ENCODE results near the gene BTBD18. TPM values are rescaled to one million over a fixed set of nuclear protein-coding genes. Genes with fewer than 3 reads are reported as not detected.
A peak's percentile ranks its signal among the peaks of the same experiment; 100 is the strongest.

BTBD18 gene
- total RNA-seq, 1 experiment from 2014 or later: not detected

GRCh38 chr11:57785072-57785471 is 33.5 kb upstream of the BTBD18 start:
- Histone ChIP-seq H3K4me3 (ENCODE audit: insufficient read depth, low read depth, low read length) (no peak overlapping the region), H3K27me3 (ENCODE audit: control insufficient read depth, insufficient read depth, low read length) (no peaks in the 10 kb centered on the region), H3K36me3 (replicated peaks; ENCODE audit: control insufficient read depth, insufficient read depth, low read length) (no peaks in the 10 kb centered on the region)
- no peak for DNase-seq

DNA sequence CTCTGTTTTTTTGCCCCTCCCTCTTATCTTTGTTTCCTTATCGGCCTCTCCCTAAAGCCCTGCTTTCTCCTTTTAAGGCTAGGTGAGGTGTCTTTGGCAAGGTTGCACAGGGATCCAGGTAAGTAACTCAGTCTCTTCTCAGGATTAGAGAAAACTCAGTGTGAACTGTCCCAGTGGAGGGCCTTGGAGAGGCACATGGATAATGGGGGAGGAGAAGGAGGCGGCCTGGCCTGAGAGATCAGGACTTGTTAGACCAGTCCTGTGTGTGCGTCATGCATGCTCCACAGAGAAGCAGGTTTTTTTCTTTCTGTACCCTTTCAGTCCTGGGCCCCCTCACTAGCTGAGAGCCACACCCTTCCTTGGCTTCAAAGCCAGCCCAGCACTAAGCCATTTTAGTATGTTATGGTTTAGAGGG is 29.9 kb upstream of the BTBD18 start:
- H3K4me3 ChIP-seq (ENCODE audit: insufficient read depth, low read depth, low read length): no peak overlapping the region
- no peaks in the 10 kb centered on the region for H3K36me3 ChIP-seq (replicated peaks; ENCODE audit: control insufficient read depth, insufficient read depth, low read length)
- no peaks in the 10 kb centered on the region for H3K27me3 ChIP-seq (ENCODE audit: control insufficient read depth, insufficient read depth, low read length)
- peak; percentile 64 for DNase-seq

DNA sequence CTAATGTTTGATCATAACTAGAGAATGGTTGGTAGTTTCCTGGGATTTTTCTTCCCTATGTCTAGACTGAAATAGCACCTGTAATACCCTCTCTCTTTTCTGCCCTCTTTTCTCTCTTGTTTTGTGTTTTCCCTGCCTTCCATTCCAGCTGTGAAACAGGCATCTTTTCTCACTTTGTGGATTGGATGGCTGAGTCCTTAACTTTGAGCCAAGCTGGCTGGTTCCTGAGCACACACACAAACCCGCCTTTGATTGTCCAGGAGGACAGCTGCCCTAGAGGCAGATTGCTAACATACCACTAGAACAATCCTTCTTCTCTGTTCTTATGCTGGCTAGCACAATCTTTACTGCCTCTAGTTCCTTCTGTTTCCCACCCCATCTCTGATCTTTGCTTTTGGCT is 27.7 kb upstream of the BTBD18 start:
- no peak for DNase-seq
- Histone ChIP-seq H3K4me3 (ENCODE audit: insufficient read depth, low read depth, low read length) (no peak overlapping the region), H3K36me3 (replicated peaks; ENCODE audit: control insufficient read depth, insufficient read depth, low read length) (no peaks in the 10 kb centered on the region), H3K27me3 (ENCODE audit: control insufficient read depth, insufficient read depth, low read length) (no peaks in the 10 kb centered on the region)

DNA sequence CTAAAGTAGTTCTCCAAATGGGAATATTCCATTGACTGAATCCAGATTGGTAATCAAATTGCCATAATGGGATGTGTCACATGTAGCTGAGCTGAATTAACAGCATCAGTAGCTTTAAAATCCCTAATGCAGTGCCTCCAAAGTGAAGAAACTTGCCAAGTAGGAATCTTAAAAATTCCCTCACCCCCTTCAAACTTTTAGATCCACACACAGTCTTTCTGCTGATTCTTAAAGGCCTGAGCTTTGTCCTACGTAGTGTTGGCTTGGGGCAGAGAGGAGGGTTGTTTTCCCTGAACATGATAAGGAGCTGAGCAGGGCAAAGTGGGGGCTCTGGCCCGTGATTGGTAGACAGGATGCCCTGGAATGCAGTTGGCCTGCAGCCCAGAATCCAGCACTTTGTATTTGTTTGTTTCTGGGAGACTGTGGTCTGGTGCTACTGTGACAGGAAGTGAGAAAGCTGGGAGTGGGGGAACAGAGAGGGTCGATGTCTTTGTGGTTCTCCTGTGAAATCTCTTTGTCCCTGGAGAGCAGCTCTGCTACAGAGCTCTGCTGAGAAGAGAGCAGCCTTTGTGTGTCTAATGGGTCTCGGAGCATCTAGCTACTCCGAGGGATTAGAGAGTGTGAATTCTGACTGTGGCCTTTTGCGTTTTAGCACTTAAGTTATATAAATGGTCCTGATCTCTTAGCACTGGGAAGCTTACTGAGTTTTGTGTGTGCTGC is 26.9 kb upstream of the BTBD18 start:
- H3K36me3 ChIP-seq (replicated peaks; ENCODE audit: control insufficient read depth, insufficient read depth, low read length): no peaks in the 10 kb centered on the region
- H3K4me3 ChIP-seq (ENCODE audit: insufficient read depth, low read depth, low read length): no peak overlapping the region
- DNase-seq: peak; percentile 55
- no peaks in the 10 kb centered on the region for H3K27me3 ChIP-seq (ENCODE audit: control insufficient read depth, insufficient read depth, low read length)

DNA sequence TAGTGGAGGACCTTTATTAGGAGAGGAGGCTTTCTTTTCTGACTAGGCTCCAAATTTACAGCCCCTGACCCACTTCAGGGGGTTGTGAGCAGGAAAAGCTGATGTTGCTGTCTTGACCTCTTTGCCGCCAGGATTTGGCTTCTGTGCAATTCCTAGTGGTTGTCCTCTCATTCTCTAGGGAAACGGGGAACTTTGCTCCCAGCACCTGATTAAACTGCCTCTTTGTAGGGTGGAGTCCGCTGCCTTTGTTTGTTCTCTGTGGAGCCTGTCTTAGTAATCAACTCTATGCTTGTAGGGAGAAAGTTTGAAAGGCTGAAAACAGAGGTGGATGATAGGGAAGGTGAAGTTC is 26.3 kb upstream of the BTBD18 start:
- no peaks in the 10 kb centered on the region for H3K36me3 ChIP-seq (replicated peaks; ENCODE audit: control insufficient read depth, insufficient read depth, low read length)
- DNase-seq: no peak
- no peaks in the 10 kb centered on the region for H3K27me3 ChIP-seq (ENCODE audit: control insufficient read depth, insufficient read depth, low read length)
- no peak overlapping the region for H3K4me3 ChIP-seq (ENCODE audit: insufficient read depth, low read depth, low read length)

GRCh38 chr11:57776577-57777210 is 25.1 kb upstream of the BTBD18 start:
- no peaks in the 10 kb centered on the region for H3K36me3 ChIP-seq (replicated peaks; ENCODE audit: control insufficient read depth, insufficient read depth, low read length)
- H3K4me3 ChIP-seq (ENCODE audit: insufficient read depth, low read depth, low read length): no peak overlapping the region
- H3K27me3 ChIP-seq (ENCODE audit: control insufficient read depth, insufficient read depth, low read length): no peaks in the 10 kb centered on the region
- DNase-seq: no peak

DNA sequence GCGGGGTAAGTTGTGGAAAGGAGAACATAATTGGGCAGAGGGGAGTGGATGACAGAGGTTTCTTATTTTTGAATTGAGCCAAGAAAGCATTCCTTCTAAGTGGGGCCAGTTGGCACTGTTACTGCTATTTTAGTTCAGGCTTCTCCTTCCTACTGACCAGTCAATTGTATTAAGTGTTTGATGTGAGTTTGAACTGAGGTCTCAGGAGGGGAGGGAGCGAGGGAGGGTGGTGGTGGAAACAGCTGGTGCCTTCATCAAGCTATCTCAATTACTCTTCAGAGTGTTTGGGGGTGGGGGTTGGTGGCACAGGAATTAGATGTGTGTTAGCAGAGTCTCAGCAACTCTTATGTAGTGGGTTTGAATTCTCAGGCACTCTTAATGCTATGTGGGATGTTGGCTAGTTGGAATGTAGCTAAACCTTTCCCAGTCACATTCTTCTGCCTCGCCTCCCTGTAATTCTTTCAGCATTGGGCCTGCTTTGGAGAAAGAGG is 24.5 kb upstream of the BTBD18 start:
- Histone ChIP-seq H3K27me3 (ENCODE audit: control insufficient read depth, insufficient read depth, low read length) (no peaks in the 10 kb centered on the region), H3K4me3 (ENCODE audit: insufficient read depth, low read depth, low read length) (no peak overlapping the region), H3K36me3 (replicated peaks; ENCODE audit: control insufficient read depth, insufficient read depth, low read length) (no peaks in the 10 kb centered on the region)
- no peak for DNase-seq

GRCh38 chr11:57775491-57775890 is 23.9 kb upstream of the BTBD18 start:
- no peaks in the 10 kb centered on the region for H3K27me3 ChIP-seq (ENCODE audit: control insufficient read depth, insufficient read depth, low read length)
- H3K36me3 ChIP-seq (replicated peaks; ENCODE audit: control insufficient read depth, insufficient read depth, low read length): no peaks in the 10 kb centered on the region
- no peak overlapping the region for H3K4me3 ChIP-seq (ENCODE audit: insufficient read depth, low read depth, low read length)
- no peak for DNase-seq

GRCh38 chr11:57773026-57773598 is 21.5 kb upstream of the BTBD18 start:
- no peaks in the 10 kb centered on the region for H3K36me3 ChIP-seq (replicated peaks; ENCODE audit: control insufficient read depth, insufficient read depth, low read length)
- H3K4me3 ChIP-seq (ENCODE audit: insufficient read depth, low read depth, low read length): no peak overlapping the region
- H3K27me3 ChIP-seq (ENCODE audit: control insufficient read depth, insufficient read depth, low read length): no peaks in the 10 kb centered on the region
- DNase-seq: no peak

- no peaks in the 10 kb centered on the region for H3K27me3 ChIP-seq (ENCODE audit: control insufficient read depth, insufficient read depth, low read length)
- no peak for DNase-seq
- no peaks in the 10 kb centered on the region for H3K36me3 ChIP-seq (replicated peaks; ENCODE audit: control insufficient read depth, insufficient read depth, low read length)
- H3K4me3 ChIP-seq (ENCODE audit: insufficient read depth, low read depth, low read length): no peak overlapping the region
Measured at GRCh38 chr11:57772562-57772961, 20.9 kb upstream of the BTBD18 start.

- no peak overlapping the region for H3K4me3 ChIP-seq (ENCODE audit: insufficient read depth, low read depth, low read length)
- H3K36me3 ChIP-seq (replicated peaks; ENCODE audit: control insufficient read depth, insufficient read depth, low read length): no peaks in the 10 kb centered on the region
- no peak for DNase-seq
- H3K27me3 ChIP-seq (ENCODE audit: control insufficient read depth, insufficient read depth, low read length): no peaks in the 10 kb centered on the region
Measured at GRCh38 chr11:57771365-57771764, 19.7 kb upstream of the BTBD18 start.

DNA sequence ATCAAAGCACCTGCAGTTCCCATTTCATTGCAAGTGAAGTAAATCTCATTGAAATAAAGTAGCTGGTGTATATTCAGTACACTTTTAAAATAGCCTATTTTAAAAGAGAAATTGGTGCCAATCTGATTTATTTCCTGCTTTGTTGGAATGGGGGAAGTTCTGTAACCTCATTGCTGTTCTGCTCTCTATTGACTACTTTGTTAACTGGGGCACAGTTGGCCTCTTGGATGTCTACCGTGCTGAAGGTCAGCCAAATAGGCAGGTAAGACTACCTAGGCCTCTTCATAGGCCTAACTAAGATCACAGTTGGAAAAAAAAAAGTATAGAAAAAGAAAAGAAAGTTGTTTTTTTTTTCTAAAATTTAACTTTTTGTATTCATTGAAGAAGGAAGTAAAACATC is 19.2 kb upstream of the BTBD18 start:
- Histone ChIP-seq H3K36me3 (replicated peaks; ENCODE audit: control insufficient read depth, insufficient read depth, low read length) (no peaks in the 10 kb centered on the region), H3K4me3 (ENCODE audit: insufficient read depth, low read depth, low read length) (no peak overlapping the region), H3K27me3 (ENCODE audit: control insufficient read depth, insufficient read depth, low read length) (no peaks in the 10 kb centered on the region)
- DNase-seq: no peak

DNA sequence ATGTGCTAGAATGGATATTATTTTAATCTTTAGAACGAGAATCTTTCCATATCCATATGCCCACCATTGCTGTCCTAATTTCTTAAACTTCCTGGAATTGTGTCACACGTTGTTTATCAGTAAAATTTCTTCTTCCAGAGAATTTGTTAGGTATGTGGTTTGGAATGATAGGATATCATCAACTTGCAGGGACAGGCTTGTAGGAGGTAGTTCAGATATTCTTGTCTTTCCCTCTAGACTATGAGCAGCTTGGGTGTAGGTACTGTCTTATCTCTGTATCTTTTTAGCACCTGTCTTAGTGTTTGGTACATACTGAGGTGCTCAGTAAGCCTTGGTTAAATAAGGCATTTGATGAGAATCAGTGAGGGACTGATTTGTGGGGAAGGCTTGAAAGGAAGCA is 13.4 kb upstream of the BTBD18 start:
- no peaks in the 10 kb centered on the region for H3K27me3 ChIP-seq (ENCODE audit: control insufficient read depth, insufficient read depth, low read length)
- H3K36me3 ChIP-seq (replicated peaks; ENCODE audit: control insufficient read depth, insufficient read depth, low read length): no peaks in the 10 kb centered on the region; the same call in 1 of the 2 replicates
- H3K4me3 ChIP-seq (ENCODE audit: insufficient read depth, low read depth, low read length): no peak overlapping the region
- no peak for DNase-seq

GRCh38 chr11:57764566-57764965 is 12.9 kb upstream of the BTBD18 start:
- H3K36me3 ChIP-seq (replicated peaks; ENCODE audit: control insufficient read depth, insufficient read depth, low read length): no peaks in the 10 kb centered on the region; the same call in 1 of the 2 replicates
- no peak for DNase-seq
- peak overlapping the region; percentile 87 for H3K4me3 ChIP-seq (ENCODE audit: insufficient read depth, low read depth, low read length)
- no peaks in the 10 kb centered on the region for H3K27me3 ChIP-seq (ENCODE audit: control insufficient read depth, insufficient read depth, low read length)

- H3K36me3 ChIP-seq (replicated peaks; ENCODE audit: control insufficient read depth, insufficient read depth, low read length): no peaks in the 10 kb centered on the region; the same call in 1 of the 2 replicates
- no peak for DNase-seq
- H3K4me3 ChIP-seq (ENCODE audit: insufficient read depth, low read depth, low read length): peak overlapping the region; percentile 87
- no peaks in the 10 kb centered on the region for H3K27me3 ChIP-seq (ENCODE audit: control insufficient read depth, insufficient read depth, low read length)
Measured at GRCh38 chr11:57764021-57764420, 12.4 kb upstream of the BTBD18 start.
